ENCODE measurements around the gene KPNA5. TPM values are rescaled to one million over a fixed set of nuclear protein-coding genes. Genes with fewer than 3 reads are reported as not detected.
A peak's percentile ranks its signal among the peaks of the same experiment; 100 is the strongest.
"Not testable (repeated sequence)": the region's sequence is repeated elsewhere in the genome, so short reads cannot be mapped to it uniquely, and the experiment has no call there.

KPNA5 gene
- total RNA-seq, 2 experiments from 2014 or later, result 7.1 to 9.9 TPM

GRCh38 chr6:116667623-116668022, 13.4 kb upstream of the KPNA5 start:
- peaks cover 42% of the 10 kb centered on the region for H3K4me1 Mint-ChIP-seq
- no peak for DNase-seq
- H3K4me3 Mint-ChIP-seq, result peak overlapping the region; percentile 91
- peak overlapping the region; percentile 90 for H3K27ac Mint-ChIP-seq
- peaks cover 15% of the 10 kb centered on the region for H3K27me3 Mint-ChIP-seq
- H3K9me3 Mint-ChIP-seq, result no peaks in the 10 kb centered on the region
- POLR2A ChIA-PET, result interaction anchor here (3.9 to 4.3 kb wide), 2 partner anchors 14 to 96 kb away, joined by 28 to 38 read pairs; partner anchors contain the start of genes KPNA5 and RWDD1
- CTCF ChIA-PET, result interaction anchor here (1.2 to 1.9 kb wide), 3 partner anchors 13 to 96 kb away, joined by 3 to 6 read pairs (median 4); partner anchors contain the start of genes KPNA5 and RWDD1
- peaks cover 28% of the 10 kb centered on the region for H3K36me3 Mint-ChIP-seq (ENCODE audit: low read depth)

GRCh38 chr6:116672306-116672705, 8.7 kb upstream of the KPNA5 start:
- Mint-ChIP-seq H3K4me3 (no peak overlapping the region), H3K4me1 (peaks cover 9% of the 10 kb centered on the region), H3K27ac (no peak overlapping the region), H3K36me3 (ENCODE audit: low read depth) (no peaks in the 10 kb centered on the region), H3K27me3 (peaks cover 15% of the 10 kb centered on the region), H3K9me3 (no peaks in the 10 kb centered on the region)
- CTCF ChIA-PET, result no interaction called here
- POLR2A ChIA-PET, result interaction anchor here (1.1 to 1.9 kb wide), 2 partner anchors 8 to 9 kb away, joined by 4 to 9 read pairs; partner anchors contain the start of gene KPNA5
- no peak for DNase-seq

GRCh38 chr6:116676021-116676420, 5.0 kb upstream of the KPNA5 start:
- H3K9me3 Mint-ChIP-seq, result no peaks in the 10 kb centered on the region
- CTCF ChIA-PET, result no interaction called here
- H3K4me1 Mint-ChIP-seq, result peaks cover 6% of the 10 kb centered on the region
- peaks cover 13% of the 10 kb centered on the region for H3K27me3 Mint-ChIP-seq
- no peaks in the 10 kb centered on the region for H3K36me3 Mint-ChIP-seq (ENCODE audit: low read depth)
- H3K27ac Mint-ChIP-seq, result no peak overlapping the region
- DNase-seq, result no peak
- POLR2A ChIA-PET, result no interaction called here
- H3K4me3 Mint-ChIP-seq, result no peak overlapping the region

- H3K27ac Mint-ChIP-seq, result peak overlapping the region; percentile 77
- ChIA-PET POLR2A (interaction anchor here (1.1 to 4.6 kb wide), 3 partner anchors 11 to 111 kb away, joined by 4 to 38 read pairs (median 19); partner anchors contain the start of genes RWDD1 and ZUP1), CTCF (interaction anchor here (1.8 kb wide), 1 partner anchor 14 kb away, joined by 6 read pairs; the partner anchor contains the start of gene ZUP1)
- H3K4me3 Mint-ChIP-seq, result peak overlapping the region; percentile 97
- H3K27me3 Mint-ChIP-seq, result no peaks in the 10 kb centered on the region
- peaks cover 20% of the 10 kb centered on the region for H3K36me3 Mint-ChIP-seq (ENCODE audit: low read depth)
- DNase-seq, result peak; percentile 45
- H3K4me1 Mint-ChIP-seq, result peaks cover 24% of the 10 kb centered on the region
- no peaks in the 10 kb centered on the region for H3K9me3 Mint-ChIP-seq
These were observed 1.3 kb downstream of the KPNA5 start for GRCh38 chr6:116682334-116682712.

GRCh38 chr6:116685437-116685993, 4.5 kb downstream of the KPNA5 start:
- Mint-ChIP-seq H3K9me3 (no peaks in the 10 kb centered on the region), H3K4me3 (no peak overlapping the region), H3K4me1 (peaks cover 20% of the 10 kb centered on the region), H3K27ac (no peak overlapping the region), H3K36me3 (ENCODE audit: low read depth) (peaks cover 24% of the 10 kb centered on the region), H3K27me3 (no peaks in the 10 kb centered on the region)
- ChIA-PET CTCF (no interaction called here), POLR2A (no interaction called here)
- DNase-seq, result no peak

- H3K4me3 Mint-ChIP-seq, H3K27ac Mint-ChIP-seq, POLR2A ChIA-PET, DNase-seq, H3K27me3 Mint-ChIP-seq, H3K9me3 Mint-ChIP-seq: not testable (repeated sequence)
- peaks cover 27% of the 10 kb centered on the region for H3K36me3 Mint-ChIP-seq (ENCODE audit: low read depth)
- CTCF ChIA-PET, result interaction anchor here (0.6 kb wide), 1 partner anchor 317 kb away, joined by 3 read pairs; no protein-coding TSS in a partner anchor
- peaks cover 18% of the 10 kb centered on the region for H3K4me1 Mint-ChIP-seq
These were observed 5.6 kb downstream of the KPNA5 start for GRCh38 chr6:116686475-116687101.

GRCh38 chr6:116691154-116691553, 10.1 kb downstream of the KPNA5 start:
- CTCF ChIA-PET, result no interaction called here

GRCh38 chr6:116692873-116693272, 11.9 kb downstream of the KPNA5 start:
- peaks cover 25% of the 10 kb centered on the region for H3K36me3 Mint-ChIP-seq (ENCODE audit: low read depth)

More at GRCh38 chr6:116691154-116691553, 10.1 kb downstream of the KPNA5 start:
- Mint-ChIP-seq H3K9me3 (peaks cover 2% of the 10 kb centered on the region), H3K27ac (no peak overlapping the region), H3K36me3 (ENCODE audit: low read depth) (peaks cover 26% of the 10 kb centered on the region), H3K27me3 (no peaks in the 10 kb centered on the region), H3K4me3 (no peak overlapping the region), H3K4me1 (peaks cover 12% of the 10 kb centered on the region)
- POLR2A ChIA-PET, result interaction anchor here (1.0 kb wide), 1 partner anchor 412 kb away, joined by 3 read pairs; no protein-coding TSS in a partner anchor
- DNase-seq, result no peak

GRCh38 chr6:116693275-116693674, 12.3 kb downstream of the KPNA5 start:
- CTCF ChIA-PET, H3K27ac Mint-ChIP-seq, H3K4me3 Mint-ChIP-seq, DNase-seq, H3K27me3 Mint-ChIP-seq, POLR2A ChIA-PET, H3K9me3 Mint-ChIP-seq: not testable (repeated sequence)
- Mint-ChIP-seq H3K36me3 (ENCODE audit: low read depth) (peaks cover 28% of the 10 kb centered on the region), H3K4me1 (peaks cover 11% of the 10 kb centered on the region)

More at GRCh38 chr6:116692873-116693272, 11.9 kb downstream of the KPNA5 start:
- H3K27me3 Mint-ChIP-seq, POLR2A ChIA-PET, DNase-seq, H3K9me3 Mint-ChIP-seq, H3K4me3 Mint-ChIP-seq, H3K27ac Mint-ChIP-seq, CTCF ChIA-PET: not testable (repeated sequence)
- H3K4me1 Mint-ChIP-seq, result peaks cover 11% of the 10 kb centered on the region

- no peak overlapping the region for H3K27ac Mint-ChIP-seq
- peaks cover 2% of the 10 kb centered on the region for H3K9me3 Mint-ChIP-seq
- peaks cover 39% of the 10 kb centered on the region for H3K36me3 Mint-ChIP-seq (ENCODE audit: low read depth)
- CTCF ChIA-PET, result no interaction called here
- H3K27me3 Mint-ChIP-seq, result no peaks in the 10 kb centered on the region
- H3K4me3 Mint-ChIP-seq, result no peak overlapping the region
- H3K4me1 Mint-ChIP-seq, result peaks cover 11% of the 10 kb centered on the region
- POLR2A ChIA-PET, result no interaction called here
- no peak for DNase-seq
These were observed 14.4 kb downstream of the KPNA5 start for GRCh38 chr6:116695401-116695800.

GRCh38 chr6:116697480-116697879, 16.5 kb downstream of the KPNA5 start:
- no peak for DNase-seq
- H3K4me1 Mint-ChIP-seq, result peaks cover 11% of the 10 kb centered on the region
- POLR2A ChIA-PET, result no interaction called here
- CTCF ChIA-PET, result no interaction called here
- H3K27ac Mint-ChIP-seq, result no peak overlapping the region
- H3K4me3 Mint-ChIP-seq, result no peak overlapping the region
- H3K27me3 Mint-ChIP-seq, result no peaks in the 10 kb centered on the region
- peaks cover 2% of the 10 kb centered on the region for H3K9me3 Mint-ChIP-seq
- peaks cover 41% of the 10 kb centered on the region for H3K36me3 Mint-ChIP-seq (ENCODE audit: low read depth)

GRCh38 chr6:116703888-116704287, 22.9 kb downstream of the KPNA5 start:
- H3K27me3 Mint-ChIP-seq, POLR2A ChIA-PET: not testable (repeated sequence)

GRCh38 chr6:116705917-116706316, 24.9 kb downstream of the KPNA5 start:
- Mint-ChIP-seq H3K4me1 (no peaks in the 10 kb centered on the region), H3K27ac (no peak overlapping the region), H3K4me3 (no peak overlapping the region), H3K36me3 (ENCODE audit: low read depth) (peaks cover 17% of the 10 kb centered on the region), H3K27me3 (no peaks in the 10 kb centered on the region), H3K9me3 (no peaks in the 10 kb centered on the region)
- no peak for DNase-seq
- ChIA-PET CTCF (no interaction called here), POLR2A (no interaction called here)

More at GRCh38 chr6:116703888-116704287, 22.9 kb downstream of the KPNA5 start:
- H3K4me1 Mint-ChIP-seq, CTCF ChIA-PET, H3K9me3 Mint-ChIP-seq, H3K4me3 Mint-ChIP-seq, DNase-seq, H3K27ac Mint-ChIP-seq: not testable (repeated sequence)
- H3K36me3 Mint-ChIP-seq (ENCODE audit: low read depth), result peaks cover 23% of the 10 kb centered on the region
